SK-N-MC (cell line): ENCODE results near the gene GPR176.

Experiments
- EZH2 ChIP-seq: fragments of 200-600 bp; sonication (generic); IDR thresholded peaks from one replicate; pipeline ENCODE4 v1.6.1; 2017; ENCODE audit warnings: antibody characterized with exemption
- POLR2AphosphoS5 ChIP-seq: IDR thresholded peaks from 2 replicates; pipeline ENCODE4 v1.6.1; 2012; ENCODE audit warnings: mild to moderate bottlenecking, low read depth, low read length, borderline replicate concordance

DNA sequence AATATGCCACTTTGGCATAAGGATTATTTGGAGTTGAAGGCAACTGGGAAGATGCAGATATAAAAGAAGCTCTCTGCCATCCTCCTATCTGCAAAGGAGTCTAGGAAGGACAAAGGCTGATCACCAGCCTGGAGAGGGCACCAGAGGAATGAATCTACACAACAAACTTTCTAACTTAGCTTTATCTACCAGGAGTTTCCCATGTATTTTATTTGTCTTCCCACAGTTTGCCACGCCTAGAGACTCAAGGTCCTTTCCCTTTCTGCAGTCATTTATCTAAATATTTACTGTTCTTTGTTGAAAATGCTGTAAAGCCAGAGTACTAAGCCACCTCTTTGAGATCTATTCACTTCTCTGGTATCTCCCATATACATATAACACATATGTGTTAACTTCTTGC, 32.2 kb downstream of the GPR176 start:
- TF ChIP-seq POLR2AphosphoS5 (no peak), EZH2 (no peak)
